Measurements from ENCODE around the gene LRRTM4.

The LRRTM4 gene

GRCh38 chr2:77348821-77349220 is 173.4 kb downstream of the LRRTM4 start:
- no peak for DNase-seq (ENCODE audit: low read depth in 1 of 2, low spot score in 1 of 2)
- no peak for TF ChIP-seq JUND (IDR thresholded peaks at IDR 0.05; ENCODE audit: low read depth)
- in situ Hi-C loops (cut with HindIII; ENCODE audit: low pct_unique_long_range_greater_than_20kb, low sequenced_read_pairs), result no loop called here

GRCh38 chr2:77336013-77336412 is 186.2 kb downstream of the LRRTM4 start:
- no peak for TF ChIP-seq JUND (IDR thresholded peaks at IDR 0.05; ENCODE audit: low read depth)
- DNase-seq (ENCODE audit: low read depth in 1 of 2, low spot score in 1 of 2), result no peak
- in situ Hi-C loops (cut with HindIII; ENCODE audit: low pct_unique_long_range_greater_than_20kb, low sequenced_read_pairs), result no loop called here

GRCh38 chr2:77328134-77328931 is 193.8 kb downstream of the LRRTM4 start:
- DNase-seq (ENCODE audit: low read depth in 1 of 2, low spot score in 1 of 2), result no peak
- TF ChIP-seq JUND (IDR thresholded peaks at IDR 0.05; ENCODE audit: low read depth), result no peak
- in situ Hi-C loops (cut with HindIII; ENCODE audit: low pct_unique_long_range_greater_than_20kb, low sequenced_read_pairs), result no loop called here

GRCh38 chr2:77325395-77325794 is 196.8 kb downstream of the LRRTM4 start:
- DNase-seq (ENCODE audit: low read depth in 1 of 2, low spot score in 1 of 2), result no peak
- in situ Hi-C loops (cut with HindIII; ENCODE audit: low pct_unique_long_range_greater_than_20kb, low sequenced_read_pairs), result no loop called here
- TF ChIP-seq JUND (IDR thresholded peaks at IDR 0.05; ENCODE audit: low read depth), result no peak

GRCh38 chr2:77322431-77322830 is 199.7 kb downstream of the LRRTM4 start:
- in situ Hi-C loops (cut with HindIII; ENCODE audit: low pct_unique_long_range_greater_than_20kb, low sequenced_read_pairs), result no loop called here
- TF ChIP-seq JUND (IDR thresholded peaks at IDR 0.05; ENCODE audit: low read depth), result no peak
- DNase-seq (ENCODE audit: low read depth in 1 of 2, low spot score in 1 of 2), result no peak

GRCh38 chr2:77314721-77315120 is 207.5 kb downstream of the LRRTM4 start:
- in situ Hi-C loops (cut with HindIII; ENCODE audit: low pct_unique_long_range_greater_than_20kb, low sequenced_read_pairs), result no loop called here
- no peak for TF ChIP-seq JUND (IDR thresholded peaks at IDR 0.05; ENCODE audit: low read depth)
- no peak for DNase-seq (ENCODE audit: low read depth in 1 of 2, low spot score in 1 of 2)

GRCh38 chr2:77310416-77310815 is 211.8 kb downstream of the LRRTM4 start:
- in situ Hi-C loops (cut with HindIII; ENCODE audit: low pct_unique_long_range_greater_than_20kb, low sequenced_read_pairs), result no loop called here
- DNase-seq (ENCODE audit: low read depth in 1 of 2, low spot score in 1 of 2), result no peak
- TF ChIP-seq JUND (IDR thresholded peaks at IDR 0.05; ENCODE audit: low read depth), result no peak

GRCh38 chr2:77309725-77310124 is 212.5 kb downstream of the LRRTM4 start:
- in situ Hi-C loops (cut with HindIII; ENCODE audit: low pct_unique_long_range_greater_than_20kb, low sequenced_read_pairs), result no loop called here
- no peak for DNase-seq (ENCODE audit: low read depth in 1 of 2, low spot score in 1 of 2)
- TF ChIP-seq JUND (IDR thresholded peaks at IDR 0.05; ENCODE audit: low read depth), result no peak

GRCh38 chr2:77301441-77301840 is 220.7 kb downstream of the LRRTM4 start:
- DNase-seq (ENCODE audit: low read depth in 1 of 2, low spot score in 1 of 2), result no peak
- in situ Hi-C loops (cut with HindIII; ENCODE audit: low pct_unique_long_range_greater_than_20kb, low sequenced_read_pairs), result no loop called here
- TF ChIP-seq JUND (IDR thresholded peaks at IDR 0.05; ENCODE audit: low read depth), result no peak

GRCh38 chr2:77296791-77297190 is 225.4 kb downstream of the LRRTM4 start:
- no peak for TF ChIP-seq JUND (IDR thresholded peaks at IDR 0.05; ENCODE audit: low read depth)
- DNase-seq (ENCODE audit: low read depth in 1 of 2, low spot score in 1 of 2), result no peak
- in situ Hi-C loops (cut with HindIII; ENCODE audit: low pct_unique_long_range_greater_than_20kb, low sequenced_read_pairs), result no loop called here

- no peak for DNase-seq (ENCODE audit: low read depth in 1 of 2, low spot score in 1 of 2)
- no peak for TF ChIP-seq JUND (IDR thresholded peaks at IDR 0.05; ENCODE audit: low read depth)
- in situ Hi-C loops (cut with HindIII; ENCODE audit: low pct_unique_long_range_greater_than_20kb, low sequenced_read_pairs), result no loop called here
Measured at GRCh38 chr2:77294474-77294873, 227.7 kb downstream of the LRRTM4 start.

GRCh38 chr2:77284353-77284752 is 237.8 kb downstream of the LRRTM4 start:
- no peak for TF ChIP-seq JUND (IDR thresholded peaks at IDR 0.05; ENCODE audit: low read depth)
- no peak for DNase-seq (ENCODE audit: low read depth in 1 of 2, low spot score in 1 of 2)

GRCh38 chr2:77271262-77271661 is 250.9 kb downstream of the LRRTM4 start:
- in situ Hi-C loops (cut with HindIII; ENCODE audit: low pct_unique_long_range_greater_than_20kb, low sequenced_read_pairs), result no loop called here
- no peak for DNase-seq (ENCODE audit: low read depth in 1 of 2, low spot score in 1 of 2)
- TF ChIP-seq JUND (IDR thresholded peaks at IDR 0.05; ENCODE audit: low read depth), result no peak

More at GRCh38 chr2:77284353-77284752, 237.8 kb downstream of the LRRTM4 start:
- in situ Hi-C loops (cut with HindIII; ENCODE audit: low pct_unique_long_range_greater_than_20kb, low sequenced_read_pairs), result no loop called here

- TF ChIP-seq JUND (IDR thresholded peaks at IDR 0.05; ENCODE audit: low read depth), result no peak
- in situ Hi-C loops (cut with HindIII; ENCODE audit: low pct_unique_long_range_greater_than_20kb, low sequenced_read_pairs), result no loop called here
- no peak for DNase-seq (ENCODE audit: low read depth in 1 of 2, low spot score in 1 of 2)
Measured at GRCh38 chr2:77270433-77270832, 251.7 kb downstream of the LRRTM4 start.

Data from T47D (cell line).